Mesenchymal stem cell (in vitro differentiated cells and primary cell): ENCODE results near the gene PDS5A.

Experiments used
- DNase-seq: peaks from one replicate; pipeline ENCODE4 v3.0.0-alpha.2; 2013
- H2AFZ ChIP-seq: one replicate; pipeline ENCODE4 v1.6.1; 2013; ENCODE audit warnings: low read depth, mild to moderate bottlenecking, control low read depth, inconsistent platforms, low read length, moderate library complexity
- H2AK5ac ChIP-seq: 2 replicates; pipeline ENCODE4 v1.6.1; 2013; ENCODE audit warnings: low read length, moderate library complexity, mild to moderate bottlenecking, inconsistent platforms; ENCODE audit not compliant: severe bottlenecking
- H2BK120ac ChIP-seq: one replicate; pipeline ENCODE4 v1.6.1; 2013; ENCODE audit warnings: low read depth, mild to moderate bottlenecking, inconsistent platforms, low read length, moderate library complexity
- H2BK12ac ChIP-seq, 2 experiments: one replicate each; pipeline ENCODE4 v1.6.1; 2013; ENCODE audit warnings: inconsistent platforms in 2 of 2, low read length in 2 of 2, mild to moderate bottlenecking in 2 of 2, moderate library complexity in 2 of 2, control low read depth in 1 of 2
- H2BK15ac ChIP-seq: one replicate; pipeline ENCODE4 v1.6.1; 2013; ENCODE audit warnings: mild to moderate bottlenecking, low read depth, inconsistent platforms; ENCODE audit not compliant: poor library complexity, severe bottlenecking
- H2BK5ac ChIP-seq: 2 replicates; pipeline ENCODE4 v1.6.1; 2013; ENCODE audit warnings: low read depth, mild to moderate bottlenecking, low read length, control low read depth, inconsistent platforms; ENCODE audit not compliant: poor library complexity, severe bottlenecking
- H3K14ac ChIP-seq, 2 experiments: one replicate each; pipeline ENCODE4 v1.6.1; 2013; ENCODE audit warnings: inconsistent platforms in 2 of 2, low read length in 2 of 2, control low read depth in 1 of 2, mild to moderate bottlenecking in 1 of 2, moderate library complexity in 1 of 2
- H3K18ac ChIP-seq, 2 experiments: one replicate each; pipeline ENCODE4 v1.6.1; 2013; ENCODE audit warnings: inconsistent platforms in 2 of 2, low read length in 2 of 2, control low read depth in 1 of 2, low read depth in 1 of 2, mild to moderate bottlenecking in 1 of 2
- H3K23ac ChIP-seq, 2 experiments: one replicate each; pipeline ENCODE4 v1.6.1; 2013; ENCODE audit warnings: inconsistent platforms in 2 of 2, low read length in 2 of 2, mild to moderate bottlenecking in 2 of 2, moderate library complexity in 2 of 2, control low read depth in 1 of 2
- H3K27ac ChIP-seq: 2 replicates; pipeline ENCODE4 v1.5.1; 2013; ENCODE audit warnings: mild to moderate bottlenecking, moderate library complexity, low read length, control low read depth, inconsistent platforms; ENCODE audit not compliant: poor library complexity, severe bottlenecking
- H3K27me3 ChIP-seq, 2 experiments: 2 replicates each; pipeline versions ENCODE4 v1.6.1 to v1.7.0; 2013; ENCODE audit warnings: low read length in 2 of 2, mild to moderate bottlenecking in 2 of 2, moderate library complexity in 2 of 2, control low read depth in 1 of 2, inconsistent platforms in 1 of 2; ENCODE audit not compliant: control insufficient read depth in 1 of 2, insufficient read depth in 1 of 2
- H3K36me3 ChIP-seq, 2 experiments: 2 replicates each; pipeline versions ENCODE4 v1.6.1 to v1.7.0; 2013; ENCODE audit warnings: low read length in 2 of 2, control low read depth in 1 of 2, inconsistent platforms in 1 of 2, low read depth in 1 of 2, mild to moderate bottlenecking in 1 of 2; ENCODE audit not compliant: insufficient read depth in 2 of 2, control insufficient read depth in 1 of 2
- H3K4ac ChIP-seq, 2 experiments: one replicate each; pipeline ENCODE4 v1.6.1; 2013; ENCODE audit warnings: inconsistent platforms in 2 of 2, low read length in 2 of 2, mild to moderate bottlenecking in 2 of 2, moderate library complexity in 2 of 2, control low read depth in 1 of 2, low read depth in 1 of 2
- H3K4me1 ChIP-seq: 2 replicates; pipeline ENCODE4 v1.6.1; 2013; ENCODE audit warnings: low read depth, low read length, control low read depth; ENCODE audit not compliant: control insufficient read depth, insufficient read depth
- H3K4me2 ChIP-seq: 2 replicates; pipeline ENCODE4 v1.6.1; 2013; ENCODE audit warnings: low read length, mild to moderate bottlenecking, inconsistent platforms; ENCODE audit not compliant: poor library complexity, severe bottlenecking
- H3K4me3 ChIP-seq, 2 experiments: 2 replicates each; pipeline versions ENCODE4 v1.5.1 to v1.7.0; 2013; ENCODE audit warnings: low read length in 2 of 2, mild to moderate bottlenecking in 2 of 2, control low read depth in 1 of 2, low read depth in 1 of 2; ENCODE audit not compliant: insufficient read depth in 1 of 2
- H3K79me1 ChIP-seq: replicated peaks from 2 replicates; pipeline ENCODE4 v1.6.1; 2013; ENCODE audit warnings: mild to moderate bottlenecking, control low read depth, low read length, inconsistent platforms; ENCODE audit not compliant: poor library complexity, severe bottlenecking
- H3K9ac ChIP-seq: 2 replicates; pipeline ENCODE4 v1.7.0; 2013; ENCODE audit warnings: mild to moderate bottlenecking, low read length, moderate library complexity
- H3K9me3 ChIP-seq: 2 replicates; pipeline ENCODE4 v1.7.0; 2013; ENCODE audit warnings: mild to moderate bottlenecking, low read length; ENCODE audit not compliant: control insufficient read depth
- H4K8ac ChIP-seq: one replicate; pipeline ENCODE4 v1.6.1; 2013; ENCODE audit warnings: inconsistent platforms, mild to moderate bottlenecking, low read length, moderate library complexity
- H4K91ac ChIP-seq: one replicate; pipeline ENCODE4 v1.6.1; 2013; ENCODE audit warnings: mild to moderate bottlenecking, low read length, inconsistent platforms
- WGBS: methylation state at CpG from one replicate; pipeline ENCODE4 v1.1.7; 2013; ENCODE audit warnings: mixed read lengths; 5-methylcytosine and 5-hydroxymethylcytosine counted together

The PDS5A gene

DNA sequence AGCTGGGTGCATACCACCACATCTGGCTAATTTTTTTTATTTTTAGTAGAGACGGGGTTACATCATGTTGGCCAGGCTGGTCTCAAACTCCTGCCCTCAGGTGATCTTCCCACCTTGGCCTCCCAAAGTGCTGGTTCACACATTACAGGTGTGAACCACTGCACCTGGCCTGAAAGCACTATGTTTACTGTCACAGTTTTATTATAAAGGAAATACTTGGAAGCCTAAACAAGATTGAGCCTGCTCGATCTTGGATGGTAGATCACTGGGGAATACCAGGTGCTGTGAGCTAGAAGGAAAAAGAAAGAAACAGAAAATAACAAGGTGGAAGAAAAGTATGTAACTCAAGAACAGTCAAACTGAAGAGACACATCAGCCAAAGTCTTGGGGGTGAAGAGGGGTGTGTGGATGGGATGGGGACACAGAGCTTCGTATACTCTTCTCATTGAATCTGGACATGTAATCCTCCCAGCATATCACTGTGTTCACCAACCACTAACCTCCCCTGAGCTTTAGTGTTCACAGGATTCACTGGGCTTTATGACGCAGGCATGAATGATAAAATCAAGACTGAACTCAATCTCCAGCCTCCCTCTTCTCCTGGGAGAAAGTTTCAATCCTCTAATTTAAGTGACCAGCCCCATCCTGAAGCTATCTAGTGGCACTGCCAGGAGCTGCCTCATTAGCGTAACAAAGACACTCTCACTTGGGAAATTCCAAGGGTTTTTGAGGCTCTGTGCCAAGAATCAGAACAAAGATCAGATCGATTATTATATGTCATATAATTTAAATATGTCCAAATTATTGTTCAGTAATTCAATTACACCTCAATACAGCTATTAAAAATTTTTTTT is 40.9 kb downstream of the PDS5A start:
- no peak overlapping the region for H4K8ac ChIP-seq
- H2BK15ac ChIP-seq, result no peak overlapping the region
- H2AK5ac ChIP-seq, result peak overlapping the region; percentile 19
- no peaks in the 10 kb centered on the region for H3K27me3 ChIP-seq
- peaks cover 3% of the 10 kb centered on the region for H3K4me1 ChIP-seq
- H3K18ac ChIP-seq, result no peak overlapping the region
- peaks cover 14% of the 10 kb centered on the region for H3K79me1 ChIP-seq
- no peak overlapping the region for H3K23ac ChIP-seq
- no peak overlapping the region for H2AFZ ChIP-seq
- H3K4me3 ChIP-seq, result no peak overlapping the region
- no peak overlapping the region for H3K4ac ChIP-seq
- no peak for DNase-seq
- peaks cover 0 to 6% of the 10 kb centered on the region in 2 experiments for H3K36me3 ChIP-seq
- H3K9ac ChIP-seq, result no peak overlapping the region
- H2BK120ac ChIP-seq, result no peak overlapping the region
- no peak overlapping the region for H2BK5ac ChIP-seq
- no peak overlapping the region for H3K27ac ChIP-seq
- H4K91ac ChIP-seq, result no peak overlapping the region
- H3K4me2 ChIP-seq, result no peak overlapping the region
- 100% methylated on average over 4 of the region's 6 CpGs for WGBS
- no peaks in the 10 kb centered on the region for H3K9me3 ChIP-seq
- H3K14ac ChIP-seq, result no peak overlapping the region
- H2BK12ac ChIP-seq, result no peak overlapping the region

GRCh38 chr4:39933671-39934590 is 43.8 kb downstream of the PDS5A start:
- 59% methylated on average over 7 of the region's 7 CpGs for WGBS
- H3K36me3 ChIP-seq, result no peaks in the 10 kb centered on the region
- H3K23ac ChIP-seq, result no peak overlapping the region
- peak overlapping the region; percentile 87 for H3K27ac ChIP-seq
- H3K4me3 ChIP-seq, result peak overlapping the region in 1 of 2 experiments; percentile 24
- H3K27me3 ChIP-seq, result no peaks in the 10 kb centered on the region
- no peaks in the 10 kb centered on the region for H3K9me3 ChIP-seq
- peak overlapping the region; percentile 44 for H3K9ac ChIP-seq
- H3K14ac ChIP-seq, result no peak overlapping the region
- peak overlapping the region; percentile 29 for H2AK5ac ChIP-seq
- no peak overlapping the region for H3K4me2 ChIP-seq
- no peak overlapping the region for H2BK15ac ChIP-seq
- H3K4ac ChIP-seq, result no peak overlapping the region
- no peak overlapping the region for H2AFZ ChIP-seq
- no peak overlapping the region for H2BK5ac ChIP-seq
- H2BK12ac ChIP-seq, result no peak overlapping the region
- H3K79me1 ChIP-seq, result peaks cover 11% of the 10 kb centered on the region
- peak; percentile 44 for DNase-seq
- H3K18ac ChIP-seq, result no peak overlapping the region
- H4K8ac ChIP-seq, result no peak overlapping the region
- peaks cover 3% of the 10 kb centered on the region for H3K4me1 ChIP-seq
- no peak overlapping the region for H4K91ac ChIP-seq
- H2BK120ac ChIP-seq, result no peak overlapping the region

DNA sequence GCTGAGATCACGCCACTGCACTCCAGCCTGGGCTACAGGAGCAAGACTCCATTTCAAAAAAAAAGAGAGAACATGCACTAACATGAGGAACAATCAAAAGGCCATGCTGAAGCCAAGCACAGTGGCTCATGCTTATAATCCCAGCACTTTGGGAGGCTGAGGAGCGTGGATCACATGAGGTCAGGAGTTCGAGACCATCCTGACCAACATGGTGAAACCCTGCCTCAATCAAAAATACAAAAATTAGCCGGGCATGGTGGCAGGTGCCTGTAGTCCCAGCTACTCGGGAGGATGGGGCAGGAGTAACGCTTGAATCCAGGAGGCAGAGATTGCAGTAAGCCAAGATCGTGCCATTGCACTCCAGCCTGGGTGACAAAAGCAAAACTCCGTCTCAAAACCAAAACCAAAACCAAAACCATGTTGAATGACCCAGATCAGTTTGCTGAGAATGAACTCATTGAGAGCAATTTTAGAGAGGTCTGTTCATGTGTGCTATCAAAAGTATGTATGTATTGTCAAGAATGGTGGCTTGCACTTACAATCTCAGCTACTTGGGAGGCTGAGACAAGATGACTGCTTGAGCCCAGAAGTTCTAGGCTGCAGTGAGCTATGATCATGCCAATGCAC is 44.8 kb downstream of the PDS5A start:
- H3K18ac ChIP-seq, result no peak overlapping the region
- H3K4me2 ChIP-seq, result no peak overlapping the region
- peak; percentile 55 for DNase-seq
- H3K27ac ChIP-seq, result peak overlapping the region; percentile 55
- no peak overlapping the region for H2BK5ac ChIP-seq
- no peak overlapping the region for H3K4ac ChIP-seq
- H4K8ac ChIP-seq, result no peak overlapping the region
- H3K9me3 ChIP-seq, result no peaks in the 10 kb centered on the region
- H3K36me3 ChIP-seq, result peaks cover 0 to 2% of the 10 kb centered on the region in 2 experiments
- H3K4me3 ChIP-seq, result peak overlapping the region in 1 of 2 experiments; percentile 24
- H2BK12ac ChIP-seq, result no peak overlapping the region
- no peak overlapping the region for H4K91ac ChIP-seq
- H2AK5ac ChIP-seq, result no peak overlapping the region
- H2AFZ ChIP-seq, result no peak overlapping the region
- no peaks in the 10 kb centered on the region for H3K27me3 ChIP-seq
- peaks cover 13% of the 10 kb centered on the region for H3K79me1 ChIP-seq
- H2BK120ac ChIP-seq, result no peak overlapping the region
- H3K14ac ChIP-seq, result no peak overlapping the region
- H2BK15ac ChIP-seq, result no peak overlapping the region
- WGBS, result 94% methylated on average over 8 of the region's 8 CpGs
- no peak overlapping the region for H3K9ac ChIP-seq
- H3K23ac ChIP-seq, result no peak overlapping the region
- H3K4me1 ChIP-seq, result peaks cover 3% of the 10 kb centered on the region
